A549 (cell line): ENCODE data around the gene RHOT2.

Experiments used
- CHD2 ChIP-seq: fragments of 150-350 bp; IDR thresholded peaks from 2 replicates; pipeline ENCODE4 v1.6.1; 2014; ENCODE audit warnings: low read length; ENCODE audit not compliant: partially characterized antibody
- CTCF ChIP-seq: fragments of >200 bp; sonication (Bioruptor Twin); formaldehyde crosslinking; IDR thresholded peaks from 3 replicates; pipeline ENCODE4 v1.5.1; 2016
- EHMT2 ChIP-seq: fragments of 200-600 bp; sonication (generic); IDR thresholded peaks from 2 replicates; pipeline ENCODE4 v1.6.1; 2016; ENCODE audit warnings: antibody characterized with exemption, low read depth, mild to moderate bottlenecking, moderate library complexity
- FOSL2 ChIP-seq, 2 experiments: fragments of 450-650 bp in 1 of 2; fragments of >200 bp in 1 of 2; sonication (Bioruptor Twin) in 1 of 2; formaldehyde crosslinking; IDR thresholded peaks; 2 replicates each; pipeline versions ENCODE4 v1.5.0 to v1.6.1; 2016 to 2020; ENCODE audit warnings: mild to moderate bottlenecking in 1 of 2, moderate library complexity in 1 of 2
- MYC ChIP-seq: IDR thresholded peaks from 2 replicates; pipeline ENCODE4 v1.6.1; 2012; ENCODE audit warnings: mild to moderate bottlenecking, inconsistent platforms, low read length, improper control_type of control experiment, borderline replicate concordance
- NPAS2 ChIP-seq: fragments of 250-450 bp; sonication (Bioruptor Pico); IDR thresholded peaks from 2 replicates; pipeline ENCODE4 v1.8.0; 2022; ENCODE audit warnings: mild to moderate bottlenecking, moderate library complexity, borderline replicate concordance
- NR3C1 ChIP-seq: fragments of >200 bp; sonication (Bioruptor Twin); formaldehyde crosslinking; IDR thresholded peaks from 3 replicates; pipeline ENCODE4 v1.6.1; 2017
- PHF8 ChIP-seq: fragments of 200-600 bp; sonication (generic); IDR thresholded peaks from 2 replicates; pipeline ENCODE4 v1.6.1; 2016; ENCODE audit warnings: low read depth, mild to moderate bottlenecking, antibody characterized with exemption, moderate library complexity, borderline replicate concordance
- POLR2A ChIP-seq: IDR thresholded peaks from 2 replicates; pipeline ENCODE4 v1.6.1; 2012; ENCODE audit warnings: mild to moderate bottlenecking, low read length
- RCOR1 ChIP-seq: fragments of 150-350 bp; IDR thresholded peaks from 2 replicates; pipeline ENCODE4 v1.6.1; 2014; ENCODE audit warnings: antibody characterized with exemption, low read length, low read depth
- RFX5 ChIP-seq: fragments of 450-650 bp; IDR thresholded peaks from 2 replicates; pipeline ENCODE4 v1.7.1; 2014; ENCODE audit warnings: antibody characterized with exemption, mild to moderate bottlenecking, moderate library complexity
- USF2 ChIP-seq: fragments of 450-650 bp; IDR thresholded peaks from 2 replicates; pipeline ENCODE4 v1.6.1; 2014; ENCODE audit warnings: antibody characterized with exemption
- ZFP36 ChIP-seq: fragments of 450-650 bp; IDR thresholded peaks from 2 replicates; pipeline ENCODE4 v1.6.1; 2014; ENCODE audit warnings: borderline replicate concordance; ENCODE audit not compliant: partially characterized antibody

- TF ChIP-seq CTCF (peak; percentile 38), FOSL2 (IDR thresholded peaks at IDR 0.05) (no peak), FOSL2 (CRISPR knock-in tag; IDR thresholded peaks at IDR 0.05) (no peak), POLR2A (no peak), NR3C1 (no peak), USF2 (no peak), RCOR1 (no peak), RFX5 (no peak), MYC (no peak), NPAS2 (CRISPR knock-in tag) (no peak), ZFP36 (no peak), EHMT2 (no peak), PHF8 (no peak), CHD2 (no peak)
Observed at GRCh38 chr16:648071-648780, 19.7 kb upstream of the RHOT2 start.
